NCI-H526 treated with DMSO at 0.1 percent for 48 hours (cell line): ENCODE data around the gene PLEKHM1.
"Not testable (repeated sequence)": the region's sequence is repeated elsewhere in the genome, so short reads cannot be mapped to it uniquely, and the experiment has no call there.

ENCODE experiments used
- DNase-seq: peaks from one replicate; lab custom pipeline; 2025; lab: John Stamatoyannopoulos, UW

Gene PLEKHM1

GRCh38 chr17:45441526-45442310, 48.8 kb downstream of the PLEKHM1 start:
- no peak for DNase-seq

GRCh38 chr17:45440839-45441515, 49.5 kb downstream of the PLEKHM1 start:
- DNase-seq = not testable (repeated sequence)

GRCh38 chr17:45440161-45440778, 50.3 kb downstream of the PLEKHM1 start:
- peak; percentile 62 for DNase-seq

- DNase-seq = no peak
These were observed 51.5 kb downstream of the PLEKHM1 start for GRCh38 chr17:45438931-45439610.

- DNase-seq = no peak
These were observed 52.8 kb downstream of the PLEKHM1 start for GRCh38 chr17:45437465-45438283.

- DNase-seq = no peak
These were observed 53.7 kb downstream of the PLEKHM1 start for GRCh38 chr17:45436625-45437464.

GRCh38 chr17:45436161-45436560, 54.4 kb downstream of the PLEKHM1 start:
- no peak for DNase-seq

- DNase-seq = no peak
These were observed 55.0 kb downstream of the PLEKHM1 start for GRCh38 chr17:45435481-45435880.

GRCh38 chr17:45433159-45433535, 57.4 kb downstream of the PLEKHM1 start:
- DNase-seq = no peak

- DNase-seq = no peak
These were observed 57.9 kb downstream of the PLEKHM1 start, which contains the start of gene ARHGAP27 for GRCh38 chr17:45432405-45433158. TSS of gene ARHGAP27 (minus strand) at chr17:45432870. CDS start at chr17:45430279, 2,591 bp downstream.

- DNase-seq = peak; percentile 62
These were observed 58.8 kb downstream of the PLEKHM1 start for GRCh38 chr17:45431531-45432404.

- no peak for DNase-seq
These were observed 59.6 kb downstream of the PLEKHM1 start for GRCh38 chr17:45430738-45431530.

GRCh38 chr17:45430006-45430737, 60.3 kb downstream of the PLEKHM1 start:
- no peak for DNase-seq

- peak; percentile 71 for DNase-seq
These were observed 61.0 kb downstream of the PLEKHM1 start for GRCh38 chr17:45429339-45430005.

GRCh38 chr17:45428931-45429338, 61.6 kb downstream of the PLEKHM1 start:
- peak; percentile 82 for DNase-seq

GRCh38 chr17:45428050-45428617, 62.4 kb downstream of the PLEKHM1 start:
- peak; percentile 75 for DNase-seq
